ENCODE results near the gene DYRK3. TPM values are rescaled to one million over a fixed set of nuclear protein-coding genes. Genes with fewer than 3 reads are reported as not detected.
A peak's percentile ranks its signal among the peaks of the same experiment; 100 is the strongest.

The DYRK3 gene
- total RNA-seq, 1 experiment from 2014 or later = 20.2 TPM

DNA sequence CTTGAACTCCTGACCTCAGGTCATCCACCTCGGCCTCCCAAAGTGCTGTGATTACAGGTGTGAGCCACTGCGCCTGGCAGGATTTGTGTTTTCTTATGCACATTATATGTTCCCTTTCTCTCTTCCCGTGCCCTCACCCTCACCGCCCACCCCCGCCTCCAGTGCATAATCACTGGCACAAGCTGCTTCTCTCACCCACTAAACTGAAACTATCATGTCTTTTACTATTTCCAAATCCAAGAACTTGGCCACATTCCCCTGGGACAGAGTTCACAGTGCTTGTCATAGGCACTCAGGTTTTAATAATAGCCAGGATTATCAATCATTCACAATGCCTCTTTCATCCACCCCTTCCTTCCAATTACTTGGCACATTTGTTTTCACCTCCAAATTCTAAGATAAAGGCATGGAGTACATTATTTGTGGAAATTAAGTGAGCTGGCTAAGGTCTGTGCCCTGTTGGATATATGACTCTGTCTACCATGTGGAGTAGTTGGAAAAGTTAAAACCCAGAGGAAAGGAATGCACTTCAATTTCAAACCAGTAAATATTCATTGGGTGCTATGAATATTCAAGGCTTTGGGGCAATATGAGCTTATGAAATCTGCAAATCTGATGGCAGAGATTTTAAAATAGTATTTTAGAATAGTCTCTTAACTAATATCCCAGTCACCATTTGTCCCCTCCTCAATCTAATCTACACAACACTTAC is 31.8 kb downstream of the DYRK3 start:
- H3K36me3 ChIP-seq = no peaks in the 10 kb centered on the region
- peaks cover 21% of the 10 kb centered on the region for H3K27me3 ChIP-seq
- DNase-seq = no peak
- H3K9me3 ChIP-seq = no peaks in the 10 kb centered on the region
- H3K4me3 ChIP-seq = no peak overlapping the region

DNA sequence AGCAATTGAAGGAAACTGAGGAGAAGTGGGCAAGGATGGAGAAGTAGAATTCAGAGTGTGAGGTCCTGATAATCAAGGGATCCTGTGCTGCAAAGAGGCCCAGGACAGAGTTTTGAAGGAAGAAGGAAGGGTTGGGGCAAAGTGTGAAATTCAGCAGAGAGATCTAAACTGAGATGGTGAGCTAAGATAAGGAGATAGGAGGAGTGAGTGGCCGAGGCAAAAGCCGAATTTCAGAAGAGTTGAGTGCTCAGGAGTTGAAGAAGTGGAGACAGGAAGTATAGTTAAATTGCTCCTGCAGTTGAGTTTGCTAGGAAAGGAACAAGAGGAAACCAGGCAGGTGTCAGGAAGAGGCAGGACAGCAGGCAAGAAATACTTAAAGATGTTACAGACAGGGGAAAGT is 33.0 kb downstream of the DYRK3 start:
- DNase-seq = no peak
- Histone ChIP-seq H3K9me3 (no peaks in the 10 kb centered on the region), H3K36me3 (no peaks in the 10 kb centered on the region)

DNA sequence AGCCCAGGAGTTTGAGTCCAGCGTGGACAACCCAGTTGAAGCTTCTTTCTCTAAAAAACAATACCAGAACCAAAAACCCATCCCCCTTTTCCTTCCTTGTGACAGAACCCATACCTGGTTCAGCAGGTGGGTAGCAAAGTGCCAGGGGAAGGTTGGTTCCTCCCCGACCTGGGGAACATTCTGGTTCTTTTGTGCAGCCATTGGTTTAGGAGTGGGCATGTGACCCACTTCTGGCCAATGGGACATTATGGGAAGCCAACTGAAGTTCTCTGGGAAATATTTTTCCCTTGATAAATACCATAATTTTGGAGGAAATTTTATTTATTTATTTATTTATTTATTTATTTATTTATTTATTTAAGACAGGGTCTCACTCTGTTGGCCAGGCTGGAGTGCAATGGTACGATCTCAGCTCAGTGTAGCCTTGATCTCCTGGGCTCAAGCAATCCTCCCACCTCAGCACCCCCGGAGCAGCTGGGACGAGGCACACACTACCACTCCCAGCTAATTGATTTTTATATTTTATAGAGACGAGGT is 33.6 kb downstream of the DYRK3 start:
- no peaks in the 10 kb centered on the region for H3K9me3 ChIP-seq
- H3K36me3 ChIP-seq = no peaks in the 10 kb centered on the region
- H3K4me3 ChIP-seq = no peak overlapping the region
- H3K27me3 ChIP-seq = peaks cover 8% of the 10 kb centered on the region
- DNase-seq = no peak

More for the DNA sequence above, 33.0 kb downstream of the DYRK3 start:
- Histone ChIP-seq H3K4me3 (no peak overlapping the region), H3K27me3 (peaks cover 14% of the 10 kb centered on the region)

DNA sequence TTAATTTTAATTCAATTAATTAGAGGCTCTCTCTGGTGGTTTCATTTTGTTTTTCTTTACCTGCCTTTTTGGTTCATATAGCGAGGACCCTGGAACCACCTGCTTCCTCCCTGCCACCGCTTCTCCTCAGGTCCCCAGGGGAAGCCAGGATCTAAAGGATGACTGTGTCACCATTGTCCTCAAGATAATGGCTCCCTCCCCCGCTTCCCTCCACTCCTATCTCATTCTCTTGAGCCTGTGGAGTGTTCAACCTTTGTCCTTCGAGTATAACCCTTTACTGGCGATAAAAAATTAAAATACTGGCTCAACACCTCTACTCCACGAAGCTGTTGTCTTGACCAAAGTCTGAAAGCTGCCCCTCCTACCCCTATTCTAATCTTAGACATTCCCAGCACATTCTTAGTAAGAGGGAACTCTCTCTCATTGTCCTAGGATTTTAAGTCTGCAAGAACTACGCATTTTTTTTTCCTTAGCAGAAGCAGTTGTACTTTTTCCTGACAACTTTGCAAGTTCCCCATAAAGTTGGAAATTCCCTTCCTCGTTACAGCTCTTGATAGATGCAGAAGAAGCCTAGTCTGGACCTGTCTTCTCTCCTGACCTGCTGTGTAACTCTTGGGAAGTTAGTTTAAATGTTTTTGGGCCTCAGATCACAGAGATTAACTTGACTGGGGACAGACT is 36.8 kb downstream of the DYRK3 start:
- Histone ChIP-seq H3K9me3 (no peaks in the 10 kb centered on the region), H3K27me3 (no peaks in the 10 kb centered on the region), H3K4me3 (no peak overlapping the region), H3K36me3 (no peaks in the 10 kb centered on the region)
- DNase-seq = no peak

DNA sequence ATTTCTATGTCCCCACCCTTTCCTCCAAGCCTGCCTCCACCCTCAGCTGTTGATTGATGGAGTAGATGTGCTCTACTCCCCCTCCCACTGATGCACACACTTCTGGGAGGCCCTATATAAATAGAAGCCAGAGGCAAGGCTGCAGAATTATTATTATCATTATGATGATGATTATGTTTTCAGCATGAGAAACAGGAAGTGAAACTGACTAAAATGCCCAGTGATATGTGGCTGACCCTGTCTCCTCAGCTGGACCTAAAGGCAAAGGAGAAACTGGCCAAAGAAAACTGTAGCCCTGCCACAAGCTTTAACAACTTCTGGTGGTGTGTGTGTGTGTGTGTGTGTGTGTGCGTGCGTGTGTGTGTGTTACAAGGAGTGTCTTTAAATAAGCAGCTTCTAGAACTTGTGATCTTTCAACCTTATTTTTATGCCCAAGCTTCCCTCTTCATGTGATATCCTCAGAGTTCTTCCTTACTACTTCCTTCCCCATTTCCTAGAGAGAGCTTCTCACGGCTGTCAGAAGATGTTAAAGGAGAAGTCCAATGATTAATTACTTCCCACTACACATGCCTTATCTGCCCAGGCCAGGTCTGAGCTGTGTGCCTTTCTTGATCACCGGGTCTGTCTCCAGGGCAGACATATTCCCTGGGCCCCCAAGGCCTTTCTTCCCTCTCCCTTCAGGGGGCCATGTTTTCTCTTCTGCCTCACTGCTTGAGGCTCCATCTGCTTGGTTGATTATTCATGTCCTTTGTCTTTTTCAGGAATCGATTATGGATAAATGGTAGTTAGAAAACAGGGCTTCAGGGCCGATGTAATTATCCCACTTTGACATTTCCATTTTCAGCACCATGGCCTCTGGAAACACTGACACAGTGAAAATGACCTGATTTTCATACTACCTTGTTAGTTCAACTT is 37.8 kb downstream of the DYRK3 start:
- Histone ChIP-seq H3K9me3 (no peaks in the 10 kb centered on the region), H3K27me3 (no peaks in the 10 kb centered on the region), H3K36me3 (no peaks in the 10 kb centered on the region), H3K4me3 (no peak overlapping the region)
- DNase-seq = peak; percentile 28

DNA sequence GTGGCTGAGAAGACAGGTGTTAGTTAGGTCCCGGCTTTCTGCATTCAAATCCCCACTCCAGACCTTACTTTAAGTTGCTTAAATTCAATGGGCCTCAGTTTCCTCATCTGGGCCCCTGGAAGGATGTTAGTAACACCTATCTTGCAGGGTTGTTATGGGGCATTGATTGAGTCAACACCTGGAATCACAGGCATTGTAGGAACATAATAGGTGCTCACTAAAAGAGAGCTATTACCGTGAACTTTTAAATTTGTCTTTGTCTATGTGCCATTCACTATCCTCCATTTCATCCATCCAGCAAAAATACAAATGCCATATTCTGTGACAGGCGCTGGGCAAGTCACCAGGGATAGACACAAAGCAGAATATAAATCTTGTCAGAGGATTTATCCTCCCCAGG is 38.9 kb downstream of the DYRK3 start:
- no peaks in the 10 kb centered on the region for H3K36me3 ChIP-seq
- H3K9me3 ChIP-seq = no peaks in the 10 kb centered on the region
- no peaks in the 10 kb centered on the region for H3K27me3 ChIP-seq

DNA sequence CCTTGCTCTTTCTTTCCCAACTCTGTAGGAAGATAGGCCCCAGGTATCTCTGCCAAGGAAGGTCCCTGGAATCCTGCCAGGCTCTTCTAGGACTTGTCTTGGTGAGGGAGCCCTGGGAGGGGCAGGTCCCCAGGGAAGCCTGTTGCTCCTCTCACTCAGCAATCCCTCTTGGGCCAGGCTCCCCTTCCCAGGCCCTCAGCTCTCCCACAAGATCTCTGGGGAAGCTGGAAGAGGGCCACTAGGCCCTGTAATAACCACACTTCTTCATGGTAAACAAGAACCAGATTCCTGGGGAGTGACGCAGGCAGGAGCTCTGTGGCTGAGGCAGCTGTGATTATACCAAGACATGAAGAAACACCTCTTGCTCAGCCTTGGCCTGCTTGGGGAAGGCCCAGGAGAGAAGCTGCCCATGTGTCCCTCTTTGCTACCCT is 39.4 kb downstream of the DYRK3 start:
- Histone ChIP-seq H3K4me3 (no peak overlapping the region), H3K27me3 (no peaks in the 10 kb centered on the region), H3K36me3 (no peaks in the 10 kb centered on the region), H3K9me3 (no peaks in the 10 kb centered on the region)
- DNase-seq = peak; percentile 98

More for the DNA sequence above, 38.9 kb downstream of the DYRK3 start:
- no peak overlapping the region for H3K4me3 ChIP-seq
- no peak for DNase-seq

DNA sequence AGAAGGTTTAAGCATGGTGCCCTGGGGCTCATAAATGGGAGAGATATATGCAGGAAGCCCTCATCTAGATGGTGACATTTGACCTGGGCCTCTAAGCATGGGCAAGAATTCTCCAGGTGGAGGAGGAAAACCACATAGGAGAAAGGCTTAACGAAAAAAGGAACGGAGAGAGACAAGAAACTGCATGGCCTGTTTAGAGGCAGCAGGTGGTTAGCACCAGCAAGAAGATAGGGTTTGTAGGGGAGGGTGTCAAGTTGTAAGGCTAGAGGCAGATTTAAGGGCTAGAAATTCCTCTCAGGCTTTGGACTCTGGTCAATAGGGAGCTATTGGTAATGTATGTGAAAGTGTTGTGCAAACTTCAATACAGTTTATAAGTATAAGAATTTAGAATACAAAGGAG is 41.2 kb downstream of the DYRK3 start:
- Histone ChIP-seq H3K36me3 (no peaks in the 10 kb centered on the region), H3K9me3 (no peaks in the 10 kb centered on the region), H3K27me3 (0 out of 2 replicates have a peak, but pooled peaks cover 2% of the 10 kb centered on the region), H3K4me3 (no peak overlapping the region)
- DNase-seq = no peak

DNA sequence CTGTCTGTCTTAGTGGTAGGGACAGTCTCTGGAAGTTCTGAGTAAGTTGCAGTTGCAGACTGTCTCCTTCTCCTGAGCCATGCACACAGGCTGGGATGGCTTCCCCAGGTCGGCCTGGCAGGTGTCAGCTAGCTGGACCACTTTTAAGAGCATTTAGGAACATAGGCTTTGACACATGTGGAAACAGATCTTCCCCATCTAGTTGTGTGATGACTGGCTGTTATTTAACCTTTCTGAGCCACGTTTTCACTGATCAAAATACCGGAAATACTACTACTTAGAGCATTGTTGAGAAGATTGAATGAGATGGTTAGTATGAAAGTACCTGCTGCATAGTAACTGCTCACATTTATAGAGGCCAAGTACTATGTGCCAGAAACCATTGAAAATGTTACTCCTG is 43.2 kb downstream of the DYRK3 start:
- no peak overlapping the region for H3K4me3 ChIP-seq
- peaks cover 6% of the 10 kb centered on the region; the same call in 1 of the 2 replicates for H3K27me3 ChIP-seq
- no peaks in the 10 kb centered on the region for H3K36me3 ChIP-seq
- DNase-seq = no peak
- no peaks in the 10 kb centered on the region for H3K9me3 ChIP-seq

DNA sequence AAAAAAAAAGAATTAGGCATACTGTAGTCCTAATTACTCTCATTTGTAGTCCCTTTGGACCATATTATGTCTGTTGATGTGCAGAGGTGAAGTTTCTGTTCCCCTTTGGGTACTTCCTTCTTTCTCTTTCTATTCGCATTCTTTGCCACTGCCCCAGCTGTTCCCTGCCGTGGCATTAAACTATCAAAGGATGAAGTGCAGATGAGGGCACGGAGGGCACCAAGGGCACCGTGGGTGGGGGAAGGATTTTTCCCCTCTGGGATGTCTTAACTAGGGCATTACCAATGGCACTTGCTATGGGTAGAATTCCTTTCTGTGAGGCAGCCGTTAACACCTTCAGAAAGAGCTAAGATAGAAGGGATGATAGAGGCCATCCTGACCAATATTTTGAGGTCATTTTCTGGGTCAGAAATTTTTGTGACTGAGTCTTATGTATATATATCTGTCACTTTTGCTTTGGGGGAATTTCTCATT is 44.4 kb downstream of the DYRK3 start:
- no peaks in the 10 kb centered on the region for H3K36me3 ChIP-seq
- DNase-seq = no peak
- H3K27me3 ChIP-seq = peaks cover 11% of the 10 kb centered on the region; the same call in 1 of the 2 replicates
- no peak overlapping the region for H3K4me3 ChIP-seq
- H3K9me3 ChIP-seq = no peaks in the 10 kb centered on the region

DNA sequence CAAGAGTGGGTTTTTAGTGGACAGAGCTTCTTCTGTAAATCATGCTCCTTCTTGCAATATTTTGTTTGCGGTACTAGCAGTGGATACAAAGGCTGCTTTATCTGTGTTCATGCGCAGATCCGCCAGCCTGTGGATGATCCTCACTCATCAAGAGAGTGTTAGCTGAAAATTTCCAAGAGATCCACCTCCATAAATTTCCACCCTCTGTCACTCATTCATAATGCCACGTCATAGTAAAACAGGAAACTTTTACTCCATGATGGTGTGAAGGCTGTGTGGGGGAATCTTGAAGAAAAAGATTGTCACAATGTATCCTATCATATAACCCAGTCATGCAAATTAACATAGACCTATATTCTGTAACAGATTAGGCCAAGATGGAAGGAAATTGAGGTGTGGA is 44.9 kb downstream of the DYRK3 start:
- DNase-seq = no peak
- no peaks in the 10 kb centered on the region for H3K36me3 ChIP-seq
- peaks cover 11% of the 10 kb centered on the region; the same call in 1 of the 2 replicates for H3K27me3 ChIP-seq
- H3K9me3 ChIP-seq = no peaks in the 10 kb centered on the region
- no peak overlapping the region for H3K4me3 ChIP-seq

DNA sequence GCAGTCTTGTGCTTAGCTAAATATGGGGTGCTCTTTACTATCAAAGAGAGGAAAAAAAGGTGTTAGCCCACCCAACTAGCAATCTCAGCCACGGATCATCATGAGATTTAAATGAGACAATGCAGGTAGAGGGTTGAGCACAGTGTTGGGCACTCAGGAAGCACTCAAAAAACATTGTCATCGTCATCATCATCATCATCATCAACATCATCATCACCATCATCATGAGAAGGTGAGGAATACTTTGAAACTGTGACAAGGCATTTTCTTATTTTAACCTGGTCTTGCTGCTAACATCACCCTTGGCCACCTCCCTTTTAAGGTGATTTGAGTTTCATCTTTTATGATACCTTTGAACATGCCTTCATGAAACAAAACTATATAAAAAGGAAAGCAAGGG is 46.0 kb downstream of the DYRK3 start:
- H3K27me3 ChIP-seq = peaks cover 11% of the 10 kb centered on the region; the same call in 1 of the 2 replicates

DNA sequence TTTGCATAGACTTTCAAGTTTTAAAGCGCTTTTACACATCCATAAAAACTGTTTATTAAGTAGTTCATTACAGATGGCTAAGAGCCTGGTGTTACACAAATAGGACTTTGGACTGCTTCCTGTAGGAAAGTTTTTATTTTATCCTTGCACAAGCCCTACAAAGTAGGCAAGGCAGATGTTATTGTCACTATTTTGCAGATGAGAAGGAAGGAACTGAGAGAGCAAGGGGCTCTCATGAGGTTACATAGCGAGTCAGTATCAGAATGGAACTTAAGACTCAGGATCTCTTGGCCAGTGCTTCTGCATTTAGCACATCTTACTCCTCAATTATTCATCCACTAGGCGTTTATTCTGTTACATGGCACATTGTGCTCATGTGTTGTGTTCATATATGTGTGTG is 46.8 kb downstream of the DYRK3 start:
- H3K9me3 ChIP-seq = no peaks in the 10 kb centered on the region
- no peak overlapping the region for H3K4me3 ChIP-seq
- peaks cover 11% of the 10 kb centered on the region; the same call in 1 of the 2 replicates for H3K27me3 ChIP-seq
- DNase-seq = no peak
- H3K36me3 ChIP-seq = no peaks in the 10 kb centered on the region

More for the DNA sequence above, 46.0 kb downstream of the DYRK3 start:
- no peak for DNase-seq
- Histone ChIP-seq H3K9me3 (no peaks in the 10 kb centered on the region), H3K36me3 (no peaks in the 10 kb centered on the region), H3K4me3 (no peak overlapping the region)

DNA sequence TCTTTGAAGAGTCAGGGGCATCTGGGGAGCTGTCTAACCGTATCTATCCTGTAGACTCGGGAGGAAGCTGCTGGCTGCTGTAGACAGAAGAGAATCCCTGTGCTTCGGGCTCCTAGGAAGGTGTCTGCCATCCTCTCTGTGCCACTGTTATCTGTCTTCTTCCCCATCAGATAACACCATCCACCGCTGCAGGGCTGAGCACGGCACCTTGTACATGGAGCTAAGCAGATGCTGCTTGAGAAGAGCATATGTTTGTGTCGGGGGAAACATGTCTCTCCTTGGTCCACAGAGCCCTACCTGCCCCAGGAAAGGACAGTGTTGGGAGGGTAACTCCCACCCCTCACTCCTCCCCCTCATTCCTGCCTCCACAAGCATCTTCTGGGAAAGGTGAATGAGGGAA is 48.0 kb downstream of the DYRK3 start:
- no peaks in the 10 kb centered on the region for H3K9me3 ChIP-seq
- no peak for DNase-seq
- H3K36me3 ChIP-seq = no peaks in the 10 kb centered on the region
- no peak overlapping the region for H3K4me3 ChIP-seq
- H3K27me3 ChIP-seq = peaks cover 11% of the 10 kb centered on the region; the same call in 1 of the 2 replicates

DNA sequence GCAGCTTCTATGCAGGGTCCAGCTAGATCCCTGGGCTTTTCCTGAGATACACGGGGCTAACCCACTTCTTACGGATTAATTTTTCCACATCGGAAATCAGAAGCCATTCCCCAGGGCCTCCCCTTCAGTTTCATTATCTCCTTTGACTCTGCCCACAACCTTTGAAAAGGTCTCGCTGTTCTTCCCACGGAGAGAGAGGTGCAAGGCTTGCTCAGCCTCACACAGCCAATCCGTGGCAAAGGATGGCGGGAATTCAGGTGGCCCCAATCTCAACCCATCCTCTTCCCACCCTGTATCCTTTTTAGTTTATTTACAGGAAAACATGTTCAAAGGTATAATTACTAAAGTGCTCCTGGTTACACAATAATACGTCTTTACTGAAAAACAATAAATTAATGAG is 48.7 kb downstream of the DYRK3 start:
- Histone ChIP-seq H3K36me3 (no peaks in the 10 kb centered on the region), H3K27me3 (peaks cover 11% of the 10 kb centered on the region; the same call in 1 of the 2 replicates), H3K4me3 (no peak overlapping the region), H3K9me3 (no peaks in the 10 kb centered on the region)
- no peak for DNase-seq

DNA sequence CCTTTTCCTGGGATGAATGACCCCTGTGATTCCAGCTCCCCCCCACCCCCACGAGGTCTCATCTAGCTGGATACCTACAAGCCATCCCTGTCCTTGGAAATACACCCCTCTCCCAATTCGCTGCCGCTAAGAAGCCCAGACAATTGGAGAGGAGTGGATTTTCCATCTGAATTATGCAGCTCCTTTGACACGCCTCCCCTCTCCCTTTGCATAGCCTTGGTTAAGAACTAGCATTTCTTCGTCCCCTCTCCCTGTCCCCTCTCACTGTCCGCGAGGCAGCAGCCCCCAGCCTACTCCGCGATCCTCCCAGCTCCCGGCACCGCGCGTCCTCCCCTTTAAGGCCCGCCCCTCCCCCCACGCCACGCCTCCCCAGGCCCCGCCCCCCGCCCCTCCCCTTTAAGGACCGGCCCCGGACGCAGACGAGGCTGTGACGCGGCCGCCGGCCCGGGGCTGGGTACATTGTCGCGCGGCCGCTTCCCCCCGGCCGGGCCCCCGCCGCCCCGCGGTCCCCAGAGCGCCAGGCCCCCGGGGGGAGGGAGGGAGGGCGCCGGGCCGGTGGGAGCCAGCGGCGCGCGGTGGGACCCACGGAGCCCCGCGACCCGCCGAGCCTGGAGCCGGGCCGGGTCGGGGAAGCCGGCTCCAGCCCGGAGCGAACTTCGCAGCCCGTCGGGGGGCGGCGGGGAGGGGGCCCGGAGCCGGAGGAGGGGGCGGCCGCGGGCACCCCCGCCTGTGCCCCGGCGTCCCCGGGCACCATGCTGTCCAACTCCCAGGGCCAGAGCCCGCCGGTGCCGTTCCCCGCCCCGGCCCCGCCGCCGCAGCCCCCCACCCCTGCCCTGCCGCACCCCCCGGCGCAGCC is 49.4 kb downstream of the DYRK3 start, which contains the start of gene MAPKAPK2:
Gene MAPKAPK2, plus strand, starts transcription at position 428 of the 856 bp plus-strand sequence. Its CDS starts 325 bp downstream, at position 753.
- Histone ChIP-seq H3K36me3 (no peaks in the 10 kb centered on the region), H3K4me3 (peak within 1 kb of the TSS; percentile 90), H3K9me3 (no peaks in the 10 kb centered on the region), H3K27me3 (peaks cover 11% of the 10 kb centered on the region; the same call in 1 of the 2 replicates)
- DNase-seq = peak; percentile 69

Data from MG63 (cell line).